Uterus (tissue), 2 donors: ENCODE measurements around the gene NOA1.

Source experiments
- POLR2A ChIP-seq, 2 donors: fragments of 450-650 bp; IDR thresholded peaks; one replicate each; pipeline ENCODE4 v1.6.1; 2016; ENCODE audit warnings: antibody characterized with exemption in 2 of 2, mild to moderate bottlenecking in 1 of 2, moderate library complexity in 1 of 2
- TF ChIP-seq, protein P1 (sequence below), 4 experiments: fragments of 200-600 bp in 2 of 4; fragments of 450-650 bp in 2 of 4; sonication (generic) in 2 of 4; IDR thresholded peaks; one replicate each; pipeline ENCODE4 v1.5.1; 2016 to 2019; ENCODE audit warnings: antibody characterized with exemption in 4 of 4, mild to moderate bottlenecking in 2 of 4, moderate library complexity in 1 of 4

DNA sequence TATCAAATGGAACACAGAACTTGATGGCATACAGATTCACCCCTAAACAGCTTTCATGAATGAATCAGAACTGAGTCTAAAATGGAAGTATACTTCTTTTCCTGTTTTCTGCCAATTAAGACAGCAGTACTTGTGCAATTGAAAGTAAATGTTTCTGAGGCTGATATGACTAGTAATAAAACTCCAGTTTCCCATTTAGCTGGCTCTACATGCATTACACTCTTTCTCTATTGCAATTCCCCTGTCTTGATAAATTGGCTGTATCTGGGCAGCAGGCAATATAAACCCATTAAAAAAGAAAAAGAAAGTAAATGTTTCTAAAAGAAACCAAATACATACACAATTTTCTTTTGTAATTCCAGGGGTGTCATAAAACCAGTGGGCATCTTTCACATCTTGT lies 4.6 kb downstream of the NOA1 start:
- TF ChIP-seq, protein P1, sequence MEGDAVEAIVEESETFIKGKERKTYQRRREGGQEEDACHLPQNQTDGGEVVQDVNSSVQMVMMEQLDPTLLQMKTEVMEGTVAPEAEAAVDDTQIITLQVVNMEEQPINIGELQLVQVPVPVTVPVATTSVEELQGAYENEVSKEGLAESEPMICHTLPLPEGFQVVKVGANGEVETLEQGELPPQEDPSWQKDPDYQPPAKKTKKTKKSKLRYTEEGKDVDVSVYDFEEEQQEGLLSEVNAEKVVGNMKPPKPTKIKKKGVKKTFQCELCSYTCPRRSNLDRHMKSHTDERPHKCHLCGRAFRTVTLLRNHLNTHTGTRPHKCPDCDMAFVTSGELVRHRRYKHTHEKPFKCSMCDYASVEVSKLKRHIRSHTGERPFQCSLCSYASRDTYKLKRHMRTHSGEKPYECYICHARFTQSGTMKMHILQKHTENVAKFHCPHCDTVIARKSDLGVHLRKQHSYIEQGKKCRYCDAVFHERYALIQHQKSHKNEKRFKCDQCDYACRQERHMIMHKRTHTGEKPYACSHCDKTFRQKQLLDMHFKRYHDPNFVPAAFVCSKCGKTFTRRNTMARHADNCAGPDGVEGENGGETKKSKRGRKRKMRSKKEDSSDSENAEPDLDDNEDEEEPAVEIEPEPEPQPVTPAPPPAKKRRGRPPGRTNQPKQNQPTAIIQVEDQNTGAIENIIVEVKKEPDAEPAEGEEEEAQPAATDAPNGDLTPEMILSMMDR (IDR thresholded peaks at IDR 0.05) = no peak
- no peak for TF ChIP-seq POLR2A (IDR thresholded peaks at IDR 0.05)
